Left ventricle myocardium inferior (tissue), 1 donor: ENCODE data around the gene RNASE1. TPM values are rescaled to one million over a fixed set of nuclear protein-coding genes. Genes with fewer than 3 reads are reported as not detected.
"Not testable (repeated sequence)": the region's sequence is repeated elsewhere in the genome, so short reads cannot be mapped to it uniquely, and the experiment has no call there.

Source experiments
- DNase-seq: peaks from one replicate; pipeline ENCODE4 v3.0.0-alpha.2; 2020
- H3K27ac ChIP-seq: fragments of 200-600 bp; replicated peaks from 2 replicates; pipeline ENCODE4 v1.8.0; 2021
- H3K27me3 ChIP-seq: fragments of 200-600 bp; 2 replicates; pipeline ENCODE4 v1.8.0; 2021; ENCODE audit warnings: low read depth
- H3K36me3 ChIP-seq: fragments of 200-600 bp; 2 replicates; pipeline ENCODE4 v1.8.0; 2021
- H3K4me1 ChIP-seq: fragments of 200-600 bp; 2 replicates; pipeline ENCODE4 v1.8.0; 2021
- H3K4me3 ChIP-seq: fragments of 200-600 bp; 2 replicates; pipeline ENCODE4 v1.8.0; 2021; ENCODE audit warnings: mild to moderate bottlenecking, moderate library complexity
- H3K9me3 ChIP-seq: fragments of 200-600 bp; replicated peaks from 2 replicates; pipeline ENCODE4 v1.8.0; 2021
- CTCF ChIP-seq: fragments of 200-600 bp; IDR thresholded peaks from 2 replicates; pipeline ENCODE4 v1.8.0; 2021; ENCODE audit warnings: antibody characterized with exemption, mild to moderate bottlenecking, borderline replicate concordance
- intact Hi-C: fragments of 100-400 bp; cut with micrococcal nuclease; formaldehyde crosslinking; loops from one replicate; pipeline ENCODE4 v1.11.0; 2022
- total RNA-seq: library from RNA; stranded (reverse); fragmentation: NEBNext Ultra II Directional; extraction: Animal tissue kit (Norgen Biotek cat#: 25700); gene quantifications from one replicate; pipeline ENCODE4 v1.2.1, GENCODE V29; 2021
- donor health status: DM: no; HTN: yes; CAD: no; lungs with severe emphysema.

Gene RNASE1
- total RNA-seq, 1 donor from 2014 or later, result 294 TPM

- H3K27ac ChIP-seq, result no peak overlapping the region
- no peaks in the 10 kb centered on the region for H3K4me1 ChIP-seq
- no peak overlapping the region for H3K4me3 ChIP-seq
- intact Hi-C loops, result no loop called here
- no peak for TF ChIP-seq CTCF
- no peaks in the 10 kb centered on the region for H3K36me3 ChIP-seq
- no peak for DNase-seq
- H3K27me3 ChIP-seq, result no peaks in the 10 kb centered on the region
- no peaks in the 10 kb centered on the region for H3K9me3 ChIP-seq
Observed at GRCh38 chr14:20760950-20761349, 41.7 kb downstream of the RNASE1 start.

- DNase-seq, H3K27ac ChIP-seq, H3K9me3 ChIP-seq, H3K36me3 ChIP-seq, H3K27me3 ChIP-seq, H3K4me3 ChIP-seq, H3K4me1 ChIP-seq: not testable (repeated sequence)
- intact Hi-C loops, result loop anchor here (5.0 kb wide), 1 partner anchor 98 kb away; no protein-coding TSS in a partner anchor
Observed at GRCh38 chr14:20759465-20759864, 43.2 kb downstream of the RNASE1 start.

GRCh38 chr14:20757965-20758364, 44.7 kb downstream of the RNASE1 start:
- TF ChIP-seq CTCF, result peak; percentile 62
- Histone ChIP-seq H3K36me3 (no peaks in the 10 kb centered on the region), H3K27me3 (no peaks in the 10 kb centered on the region), H3K9me3 (peaks cover 7% of the 10 kb centered on the region), H3K4me1 (peaks cover 5% of the 10 kb centered on the region), H3K27ac (no peak overlapping the region), H3K4me3 (no peak overlapping the region)
- DNase-seq, result no peak
- intact Hi-C loops, result loop anchor here (5.0 kb wide), 1 partner anchor 99 kb away; no protein-coding TSS in a partner anchor

GRCh38 chr14:20755037-20755436, 47.6 kb downstream of the RNASE1 start:
- intact Hi-C loops, result loop anchor here (5.0 kb wide), 1 partner anchor 102 kb away; no protein-coding TSS in a partner anchor
- no peak for TF ChIP-seq CTCF
- Histone ChIP-seq H3K27ac (no peak overlapping the region), H3K4me1 (peaks cover 5% of the 10 kb centered on the region), H3K9me3 (peaks cover 21% of the 10 kb centered on the region), H3K36me3 (no peaks in the 10 kb centered on the region), H3K4me3 (no peak overlapping the region), H3K27me3 (no peaks in the 10 kb centered on the region)
- DNase-seq, result no peak

- Histone ChIP-seq H3K9me3 (peaks cover 21% of the 10 kb centered on the region), H3K36me3 (no peaks in the 10 kb centered on the region), H3K27ac (no peak overlapping the region), H3K4me1 (peaks cover 5% of the 10 kb centered on the region), H3K4me3 (no peak overlapping the region), H3K27me3 (no peaks in the 10 kb centered on the region)
- DNase-seq, result no peak
- intact Hi-C loops, result no loop called here
- no peak for TF ChIP-seq CTCF
Observed at GRCh38 chr14:20754308-20754707, 48.3 kb downstream of the RNASE1 start.

GRCh38 chr14:20751963-20752562, 50.6 kb downstream of the RNASE1 start:
- H3K4me1 ChIP-seq, result peaks cover 5% of the 10 kb centered on the region
- intact Hi-C loops, result no loop called here
- DNase-seq, result no peak
- H3K27ac ChIP-seq, result no peak overlapping the region
- TF ChIP-seq CTCF, result no peak
- peaks cover 21% of the 10 kb centered on the region for H3K9me3 ChIP-seq
- no peaks in the 10 kb centered on the region for H3K36me3 ChIP-seq
- no peaks in the 10 kb centered on the region for H3K27me3 ChIP-seq
- H3K4me3 ChIP-seq, result no peak overlapping the region
